CD14-positive monocyte (primary cell): ENCODE measurements around the gene MSS51. TPM values are rescaled to one million over a fixed set of nuclear protein-coding genes. Genes with fewer than 3 reads are reported as not detected.
A peak's percentile ranks its signal among the peaks of the same experiment; 100 is the strongest.
"Not testable (repeated sequence)": the region's sequence is repeated elsewhere in the genome, so short reads cannot be mapped to it uniquely, and the experiment has no call there.

Source experiments
- DNase-seq, 3 donors: peaks; one replicate each; pipeline ENCODE4 v3.0.0-alpha.2; 2011 to 2022
- H2AFZ ChIP-seq: 2 replicates; pipeline ENCODE4 v1.6.0; 2012; ENCODE audit warnings: mild to moderate bottlenecking, low read depth, low read length, inconsistent platforms; ENCODE audit not compliant: insufficient read depth, poor library complexity, severe bottlenecking
- H3K27ac ChIP-seq, 2 donors: 1 replicate in 1 of 2; 2 replicates in 1 of 2; pipeline ENCODE4 v1.5.1; 2012 to 2013; ENCODE audit warnings: low read length in 2 of 2, control low read depth in 1 of 2, inconsistent platforms in 1 of 2, low read depth in 1 of 2, mild to moderate bottlenecking in 1 of 2
- H3K27me3 ChIP-seq, 2 donors: one replicate each; pipeline versions ENCODE4 v1.6.0 to v1.6.1; 2011 to 2013; ENCODE audit warnings: low read length in 2 of 2; ENCODE audit not compliant: control insufficient read depth in 2 of 2, insufficient read depth in 2 of 2
- H3K36me3 ChIP-seq, 2 donors: replicated peaks in 1 of 2; 1 replicate in 1 of 2; 2 replicates in 1 of 2; pipeline versions ENCODE4 v1.5.1 to v1.6.1; 2012 to 2013; ENCODE audit warnings: low read length in 2 of 2, control low read depth in 1 of 2, inconsistent platforms in 1 of 2, mild to moderate bottlenecking in 1 of 2; ENCODE audit not compliant: insufficient read depth in 2 of 2, control insufficient read depth in 1 of 2
- H3K4me1 ChIP-seq, 2 donors: 1 replicate in 1 of 2; 2 replicates in 1 of 2; pipeline versions ENCODE4 v1.5.1 to v1.6.1; 2012 to 2013; ENCODE audit warnings: low read length in 2 of 2, control low read depth in 1 of 2, inconsistent platforms in 1 of 2, mild to moderate bottlenecking in 1 of 2, moderate library complexity in 1 of 2; ENCODE audit not compliant: insufficient read depth in 2 of 2, control insufficient read depth in 1 of 2
- H3K4me2 ChIP-seq: replicated peaks from 2 replicates; pipeline ENCODE3; 2012; ENCODE audit warnings: low read length, moderate library complexity, mild to moderate bottlenecking; ENCODE audit not compliant: poor library complexity, severe bottlenecking; ENCODE audit errors: extremely low read depth
- H3K4me3 ChIP-seq, 3 experiments: fragments of 200-600 bp in 1 of 3; sonication (generic) in 1 of 3; replicated peaks in 1 of 3; 1 replicate in 2 of 3; 2 replicates in 1 of 3; pipeline ENCODE4 v1.5.1; 2011 to 2013; ENCODE audit warnings: low read length in 3 of 3, mild to moderate bottlenecking in 3 of 3, control low read depth in 2 of 3, low read depth in 2 of 3, inconsistent platforms in 1 of 3, moderate library complexity in 1 of 3
- H3K79me2 ChIP-seq: 2 replicates; pipeline ENCODE4 v1.6.0; 2012; ENCODE audit warnings: mild to moderate bottlenecking, control low read depth, inconsistent platforms, low read length, moderate library complexity; ENCODE audit not compliant: insufficient read depth
- H3K9ac ChIP-seq: 2 replicates; pipeline ENCODE4 v1.6.0; 2017; ENCODE audit warnings: low read length, mild to moderate bottlenecking; ENCODE audit not compliant: insufficient read depth, poor library complexity, severe bottlenecking
- H3K9me3 ChIP-seq, 2 donors: replicated peaks in 1 of 2; 1 replicate in 1 of 2; 2 replicates in 1 of 2; pipeline versions ENCODE4 v1.5.1 to v1.6.1; 2012 to 2013; ENCODE audit warnings: low read length in 2 of 2, control low read depth in 1 of 2; ENCODE audit not compliant: control insufficient read depth in 1 of 2, insufficient read depth in 1 of 2
- H4K20me1 ChIP-seq: 2 replicates; pipeline ENCODE4 v1.6.0; 2012; ENCODE audit warnings: mild to moderate bottlenecking, low read length, control low read depth, moderate library complexity; ENCODE audit not compliant: insufficient read depth
- H3K27ac Mint-ChIP-seq, 7 donors: one replicate each; pipeline ENCODE4 v1.8.0; 2020; ENCODE audit warnings: mild to moderate bottlenecking in 7 of 7, mixed read lengths in 7 of 7, moderate library complexity in 6 of 7, inconsistent platforms in 2 of 7
- H3K27me3 Mint-ChIP-seq, 3 donors: one replicate each; pipeline ENCODE4 v1.8.0; 2021 to 2022; ENCODE audit warnings: low read depth in 3 of 3, mild to moderate bottlenecking in 3 of 3, mixed read lengths in 3 of 3, moderate library complexity in 3 of 3, inconsistent platforms in 1 of 3
- H3K36me3 Mint-ChIP-seq, 2 donors: one replicate each; pipeline ENCODE4 v1.8.0; 2020; ENCODE audit warnings: mixed read lengths in 2 of 2, inconsistent platforms in 1 of 2, mild to moderate bottlenecking in 1 of 2
- H3K4me1 Mint-ChIP-seq: one replicate; pipeline ENCODE4 v1.8.0; 2020; ENCODE audit warnings: mild to moderate bottlenecking, mixed read lengths
- H3K4me3 Mint-ChIP-seq, 2 donors: one replicate each; pipeline ENCODE4 v1.8.0; 2020; ENCODE audit warnings: mild to moderate bottlenecking in 2 of 2, mixed read lengths in 2 of 2, moderate library complexity in 1 of 2
- H3K9me3 Mint-ChIP-seq, 7 donors: one replicate each; pipeline ENCODE4 v1.8.0; 2020 to 2022; ENCODE audit warnings: mixed read lengths in 7 of 7, mild to moderate bottlenecking in 6 of 7, moderate library complexity in 6 of 7, inconsistent platforms in 2 of 7
- CTCF ChIP-seq: fragments of 200-600 bp; IDR thresholded peaks from one replicate; pipeline ENCODE4 v1.8.0; 2022; ENCODE audit warnings: antibody characterized with exemption, mild to moderate bottlenecking
- WGBS: methylation state at CpG from one replicate; pipeline ENCODE4 v1.1.5; 2013; ENCODE audit warnings: missing lambda C conversion rate; ENCODE audit not compliant: insufficient coverage; 5-methylcytosine and 5-hydroxymethylcytosine counted together
- intact Hi-C, 2 donors: fragments of 100-400 bp; cut with micrococcal nuclease; formaldehyde crosslinking; loops; one replicate each; pipeline versions ENCODE4 v1.15.0 to v1.15.1; 2023
- polyA plus RNA-seq, 3 donors: library from polyadenylated mRNA; depleted of rRNA in 1 of 3; unstranded in 2 of 3; stranded (reverse) in 1 of 3; fragments of 300-500 nt in 2 of 3; fragments of >200 nt in 1 of 3; fragmentation: Illumina TruSeq in 2 of 3; gene quantifications; 1 replicate in 2 of 3; 2 replicates in 1 of 3; pipeline ENCODE4 v1.2.3, GENCODE V29; 2012 to 2021

MSS51 gene
- polyA plus RNA-seq, 3 donors: 4.9 TPM; not detected in 2

GRCh38 chr10:73399063-73399462, 34.3 kb downstream of the MSS51 start:
- H3K4me3 ChIP-seq: no peak overlapping the region
- no peak overlapping the region for H3K4me2 ChIP-seq
- peaks cover 52 to 61% of the 10 kb centered on the region in 2 donors for H3K36me3 Mint-ChIP-seq
- no peaks in the 10 kb centered on the region for H3K9me3 ChIP-seq
- peaks cover 66% of the 10 kb centered on the region for H4K20me1 ChIP-seq
- H3K27ac ChIP-seq: peak overlapping the region in 1 of 2 donors; percentile 27
- H3K27ac Mint-ChIP-seq: peak overlapping the region in 1 of 7 donors; percentile 10
- peaks cover 49% of the 10 kb centered on the region for H3K79me2 ChIP-seq
- no peaks in the 10 kb centered on the region for H3K4me1 ChIP-seq
- H2AFZ ChIP-seq: no peak overlapping the region
- no peaks in the 10 kb centered on the region for H3K9me3 Mint-ChIP-seq
- no peak for DNase-seq
- peaks cover 42 to 62% of the 10 kb centered on the region in 2 donors for H3K36me3 ChIP-seq
- intact Hi-C loops: no loop called here
- no peak overlapping the region for H3K9ac ChIP-seq
- WGBS: no CpG with 5 or more reads among the region's 4 CpGs
- no peaks in the 10 kb centered on the region for H3K27me3 ChIP-seq
- H3K27me3 Mint-ChIP-seq: no peaks in the 10 kb centered on the region
- H3K4me3 Mint-ChIP-seq: no peak overlapping the region
- peaks cover 3% of the 10 kb centered on the region for H3K4me1 Mint-ChIP-seq
- no peak for TF ChIP-seq CTCF

GRCh38 chr10:73398024-73398423, 35.3 kb downstream of the MSS51 start:
- H3K27me3 Mint-ChIP-seq: no peaks in the 10 kb centered on the region
- H3K9me3 Mint-ChIP-seq: peaks cover 0 to 3% (median 0%) of the 10 kb centered on the region in 7 donors
- TF ChIP-seq CTCF: no peak
- H3K27ac Mint-ChIP-seq: peak overlapping the region in 1 of 7 donors; percentile 78
- intact Hi-C loops: no loop called here
- no peak for DNase-seq
- Histone ChIP-seq H2AFZ (no peak overlapping the region), H3K36me3 (peaks cover 42 to 62% of the 10 kb centered on the region in 2 donors), H3K27ac (no peak overlapping the region), H3K79me2 (peaks cover 39% of the 10 kb centered on the region), H3K4me1 (no peaks in the 10 kb centered on the region), H3K27me3 (no peaks in the 10 kb centered on the region), H3K9ac (no peak overlapping the region), H3K4me2 (no peak overlapping the region), H3K9me3 (no peaks in the 10 kb centered on the region), H3K4me3 (no peak overlapping the region), H4K20me1 (peaks cover 55% of the 10 kb centered on the region)
- peaks cover 57 to 68% of the 10 kb centered on the region in 2 donors for H3K36me3 Mint-ChIP-seq
- H3K4me3 Mint-ChIP-seq: no peak overlapping the region
- WGBS: 100% methylated on average over 1 of the region's 6 CpGs
- H3K4me1 Mint-ChIP-seq: peaks cover 4% of the 10 kb centered on the region

DNA sequence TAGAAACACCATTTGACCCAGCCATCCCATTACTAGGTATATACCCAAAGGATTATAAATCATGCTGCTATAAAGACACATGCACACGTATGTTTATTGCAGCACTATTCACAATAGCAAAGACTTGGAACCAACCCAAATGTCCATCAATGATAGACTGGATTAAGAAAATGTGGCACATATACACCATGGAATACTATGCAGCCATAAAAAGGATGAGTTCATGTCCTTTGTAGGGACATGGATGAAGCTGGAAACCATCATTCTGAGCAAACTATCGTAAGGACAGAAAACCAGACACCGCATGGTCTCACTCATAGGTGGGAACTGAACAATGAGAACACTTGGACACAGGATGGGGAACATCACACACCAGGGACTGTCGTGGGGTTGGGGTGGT, 39.0 kb downstream of the MSS51 start:
- H3K27ac ChIP-seq, H3K27me3 Mint-ChIP-seq, H3K9me3 ChIP-seq, H3K4me1 Mint-ChIP-seq, H3K4me3 Mint-ChIP-seq, H3K27me3 ChIP-seq, H3K27ac Mint-ChIP-seq, H3K9ac ChIP-seq, H2AFZ ChIP-seq, H3K9me3 Mint-ChIP-seq, H3K4me2 ChIP-seq, DNase-seq, H3K4me3 ChIP-seq, intact Hi-C loops, H3K4me1 ChIP-seq: not testable (repeated sequence)
- WGBS: 100% methylated on average over 2 of the region's 4 CpGs
- H3K36me3 Mint-ChIP-seq: peaks cover 72 to 79% of the 10 kb centered on the region in 2 donors
- peaks cover 39% of the 10 kb centered on the region for H4K20me1 ChIP-seq
- H3K79me2 ChIP-seq: peaks cover 14% of the 10 kb centered on the region
- H3K36me3 ChIP-seq: peaks cover 60 to 75% of the 10 kb centered on the region in 2 donors
